NCI-H748 (cell line): ENCODE data around the gene KIF1B.

Experiments
- DNase-seq: peaks from one replicate; lab custom pipeline; 2025; ENCODE audit not compliant: unreplicated experiment; lab: John Stamatoyannopoulos, UW

Gene KIF1B, protein sequence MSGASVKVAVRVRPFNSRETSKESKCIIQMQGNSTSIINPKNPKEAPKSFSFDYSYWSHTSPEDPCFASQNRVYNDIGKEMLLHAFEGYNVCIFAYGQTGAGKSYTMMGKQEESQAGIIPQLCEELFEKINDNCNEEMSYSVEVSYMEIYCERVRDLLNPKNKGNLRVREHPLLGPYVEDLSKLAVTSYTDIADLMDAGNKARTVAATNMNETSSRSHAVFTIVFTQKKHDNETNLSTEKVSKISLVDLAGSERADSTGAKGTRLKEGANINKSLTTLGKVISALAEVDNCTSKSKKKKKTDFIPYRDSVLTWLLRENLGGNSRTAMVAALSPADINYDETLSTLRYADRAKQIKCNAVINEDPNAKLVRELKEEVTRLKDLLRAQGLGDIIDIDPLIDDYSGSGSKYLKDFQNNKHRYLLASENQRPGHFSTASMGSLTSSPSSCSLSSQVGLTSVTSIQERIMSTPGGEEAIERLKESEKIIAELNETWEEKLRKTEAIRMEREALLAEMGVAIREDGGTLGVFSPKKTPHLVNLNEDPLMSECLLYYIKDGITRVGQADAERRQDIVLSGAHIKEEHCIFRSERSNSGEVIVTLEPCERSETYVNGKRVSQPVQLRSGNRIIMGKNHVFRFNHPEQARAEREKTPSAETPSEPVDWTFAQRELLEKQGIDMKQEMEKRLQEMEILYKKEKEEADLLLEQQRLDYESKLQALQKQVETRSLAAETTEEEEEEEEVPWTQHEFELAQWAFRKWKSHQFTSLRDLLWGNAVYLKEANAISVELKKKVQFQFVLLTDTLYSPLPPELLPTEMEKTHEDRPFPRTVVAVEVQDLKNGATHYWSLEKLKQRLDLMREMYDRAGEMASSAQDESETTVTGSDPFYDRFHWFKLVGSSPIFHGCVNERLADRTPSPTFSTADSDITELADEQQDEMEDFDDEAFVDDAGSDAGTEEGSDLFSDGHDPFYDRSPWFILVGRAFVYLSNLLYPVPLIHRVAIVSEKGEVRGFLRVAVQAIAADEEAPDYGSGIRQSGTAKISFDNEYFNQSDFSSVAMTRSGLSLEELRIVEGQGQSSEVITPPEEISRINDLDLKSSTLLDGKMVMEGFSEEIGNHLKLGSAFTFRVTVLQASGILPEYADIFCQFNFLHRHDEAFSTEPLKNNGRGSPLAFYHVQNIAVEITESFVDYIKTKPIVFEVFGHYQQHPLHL (N-terminal part only)

DNA sequence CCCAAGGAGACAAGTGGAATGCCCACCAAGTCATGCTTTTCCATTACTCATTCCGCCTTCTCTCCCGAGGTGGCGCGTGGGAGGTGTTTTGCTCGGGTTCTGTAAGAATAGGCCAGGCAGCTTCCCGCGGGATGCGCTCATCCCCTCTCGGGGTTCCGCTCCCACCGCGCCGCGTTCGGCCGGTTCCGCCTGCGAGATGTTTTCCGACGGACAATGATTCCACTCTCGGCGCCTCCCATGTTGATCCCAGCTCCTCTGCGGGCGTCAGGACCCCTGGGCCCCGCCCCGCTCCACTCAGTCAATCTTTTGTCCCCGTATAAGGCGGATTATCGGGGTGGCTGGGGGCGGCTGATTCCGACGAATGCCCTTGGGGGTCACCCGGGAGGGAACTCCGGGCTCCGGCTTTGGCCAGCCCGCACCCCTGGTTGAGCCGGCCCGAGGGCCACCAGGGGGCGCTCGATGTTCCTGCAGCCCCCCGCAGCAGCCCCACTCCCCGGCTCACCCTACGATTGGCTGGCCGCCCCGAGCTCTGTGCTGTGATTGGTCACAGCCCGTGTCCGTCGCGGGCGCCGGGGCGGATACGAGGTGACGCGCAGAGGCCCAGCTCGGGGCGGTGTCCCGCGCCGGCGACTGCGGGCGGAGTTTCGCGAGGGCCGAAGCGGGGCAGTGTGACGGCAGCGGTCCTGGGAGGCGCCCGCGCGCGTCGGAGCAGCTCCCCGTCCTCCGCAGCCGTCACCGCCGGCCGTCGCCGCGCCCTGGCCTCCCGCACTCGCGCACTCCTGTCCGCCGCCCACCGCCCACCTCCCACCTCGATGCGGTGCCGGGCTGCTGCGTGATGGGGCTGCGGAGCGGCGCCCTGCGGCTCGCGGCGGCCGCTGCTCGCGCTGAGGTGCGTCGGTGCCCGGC is at the start of gene KIF1B:
KIF1B (plus strand) TSS at position 666 of the 906 bp plus-strand sequence. CDS start 21,759 bp downstream, outside the sequence.
- peak; percentile 94 for DNase-seq

DNA sequence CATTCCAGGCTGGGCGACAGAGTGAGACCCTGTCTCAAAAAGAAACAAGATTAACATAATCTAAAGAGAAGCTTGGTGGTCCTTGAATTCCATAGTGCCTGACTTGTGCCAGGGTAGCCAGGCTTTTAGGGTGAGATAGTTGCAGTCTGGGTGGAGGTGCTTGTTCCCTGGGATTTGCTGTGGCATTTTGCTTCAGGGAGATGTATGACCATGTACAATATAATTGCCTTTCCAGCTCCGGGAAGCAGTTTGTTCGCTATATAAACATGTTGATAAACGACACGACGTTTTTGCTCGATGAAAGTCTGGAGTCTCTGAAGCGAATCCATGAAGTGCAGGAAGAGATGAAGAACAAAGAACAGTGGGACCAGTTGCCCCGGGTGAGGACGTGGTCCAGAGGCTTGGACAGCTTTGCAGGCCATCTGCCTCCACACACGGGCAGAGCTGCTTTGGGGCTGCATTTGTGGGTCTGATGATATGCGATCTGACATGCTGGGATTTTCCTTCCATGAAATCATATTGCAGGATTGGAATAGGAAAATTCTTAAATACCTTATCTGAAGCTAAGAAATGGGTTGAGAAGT is 49.4 kb upstream of the KIF1B start:
- no peak for DNase-seq

DNA sequence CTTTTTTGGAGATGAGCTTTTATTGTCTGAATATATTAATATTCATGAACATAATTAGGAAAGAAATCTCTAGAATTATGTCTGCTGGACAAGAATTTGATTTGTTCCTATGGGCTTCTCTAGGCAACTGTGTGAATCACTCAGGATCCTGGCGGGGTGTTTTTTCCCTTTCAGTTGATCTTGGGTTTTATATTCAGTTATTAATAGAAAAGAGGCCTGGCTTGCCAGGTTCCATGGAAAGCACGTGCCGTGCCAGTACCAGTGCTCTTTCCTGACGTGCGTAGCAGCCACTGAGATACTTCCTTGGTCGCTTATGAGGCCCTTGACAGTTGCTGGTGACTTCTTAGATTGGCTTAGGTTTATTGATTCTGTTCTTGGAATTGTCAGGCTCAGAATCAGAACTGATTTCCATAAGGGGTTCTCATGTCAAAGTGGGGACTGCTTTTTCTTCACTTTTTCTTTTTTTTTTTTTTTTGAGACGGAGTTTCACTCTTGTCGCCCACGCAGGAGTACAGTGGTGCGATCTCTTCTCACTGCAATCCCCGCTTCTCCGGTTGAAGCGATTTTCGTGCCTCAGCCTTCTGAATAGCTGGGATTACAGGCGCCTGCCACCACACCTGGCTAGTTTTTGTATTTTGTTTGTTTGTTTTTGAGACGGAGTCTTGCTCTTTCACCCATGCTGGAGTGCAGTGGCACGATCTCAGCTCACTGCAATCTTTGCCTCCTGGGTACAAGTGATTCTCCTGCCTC is 48.7 kb upstream of the KIF1B start:
- DNase-seq, result no peak

DNA sequence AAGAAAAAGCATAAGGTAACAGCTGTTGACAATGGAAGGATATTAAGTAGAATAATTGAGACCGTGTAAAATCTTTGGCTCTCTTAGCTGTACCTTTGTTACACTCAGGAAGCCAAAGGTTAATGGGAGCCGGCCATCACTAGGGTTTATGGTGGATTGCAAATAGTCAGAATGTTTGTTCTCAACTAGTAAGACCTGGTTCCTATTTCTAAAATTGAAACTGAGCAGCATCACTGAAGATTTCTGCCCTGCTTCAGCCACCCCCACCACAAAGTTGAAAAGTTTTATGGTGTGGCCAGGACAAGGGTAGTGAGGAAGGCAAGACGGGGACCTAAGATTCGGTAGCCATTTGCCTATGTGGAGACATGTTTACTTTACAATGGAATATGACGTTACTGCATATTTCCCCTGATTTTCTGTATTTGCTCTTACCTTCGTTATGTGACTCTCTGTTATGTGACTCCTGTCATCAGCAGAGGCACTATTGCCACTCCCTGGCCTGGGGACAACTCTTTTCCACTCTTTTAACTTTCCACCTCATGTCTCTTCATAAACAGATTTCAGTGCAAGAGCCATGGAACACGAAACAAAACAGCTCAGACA is 41.4 kb upstream of the KIF1B start:
- DNase-seq, result no peak

DNA sequence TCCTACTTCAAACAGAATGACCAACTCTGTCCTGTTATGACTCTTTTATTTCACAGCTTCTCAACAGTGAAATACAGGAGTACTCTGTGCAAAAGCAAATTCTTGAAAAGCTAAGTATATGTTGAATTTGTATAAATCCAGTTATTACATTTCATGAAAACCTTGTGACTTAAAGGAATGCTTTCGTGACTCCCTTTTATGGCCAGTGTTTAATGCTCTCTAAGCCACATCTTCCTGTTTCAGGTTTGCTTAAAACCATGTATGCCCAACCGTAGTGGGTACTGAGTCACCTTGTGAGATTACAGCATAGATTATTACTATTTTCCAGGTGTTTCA is 40.2 kb upstream of the KIF1B start:
- no peak for DNase-seq

DNA sequence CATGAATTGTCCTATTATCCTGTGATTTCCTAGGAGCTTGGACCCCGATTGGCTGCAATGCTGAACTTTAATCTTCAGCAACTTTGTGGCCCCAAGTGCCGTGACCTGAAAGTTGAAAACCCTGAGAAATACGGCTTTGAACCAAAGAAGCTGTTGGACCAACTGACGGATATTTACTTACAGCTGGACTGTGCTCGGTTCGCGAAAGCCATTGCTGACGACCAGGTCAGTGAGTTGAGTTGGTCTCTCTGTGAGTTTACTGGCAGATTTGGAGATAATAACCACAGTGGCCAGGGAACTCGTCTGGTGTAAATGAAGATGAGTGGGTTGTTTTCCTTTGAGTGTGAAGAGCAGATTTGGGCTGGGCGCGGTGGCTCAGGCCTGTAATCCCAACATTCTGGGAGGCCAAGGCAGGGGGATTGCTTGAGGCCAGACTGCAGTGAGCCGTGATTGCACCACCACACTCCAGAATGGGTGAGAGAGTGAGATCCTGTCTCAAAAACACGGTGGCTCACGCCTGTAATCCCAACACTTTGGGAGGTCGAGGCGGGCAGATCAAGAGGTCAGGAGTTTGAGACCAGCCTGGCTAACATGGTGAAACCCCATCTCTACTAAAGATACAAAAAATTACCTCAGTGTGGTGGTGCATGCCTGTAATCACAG is 39.1 kb upstream of the KIF1B start:
- DNase-seq, result no peak

DNA sequence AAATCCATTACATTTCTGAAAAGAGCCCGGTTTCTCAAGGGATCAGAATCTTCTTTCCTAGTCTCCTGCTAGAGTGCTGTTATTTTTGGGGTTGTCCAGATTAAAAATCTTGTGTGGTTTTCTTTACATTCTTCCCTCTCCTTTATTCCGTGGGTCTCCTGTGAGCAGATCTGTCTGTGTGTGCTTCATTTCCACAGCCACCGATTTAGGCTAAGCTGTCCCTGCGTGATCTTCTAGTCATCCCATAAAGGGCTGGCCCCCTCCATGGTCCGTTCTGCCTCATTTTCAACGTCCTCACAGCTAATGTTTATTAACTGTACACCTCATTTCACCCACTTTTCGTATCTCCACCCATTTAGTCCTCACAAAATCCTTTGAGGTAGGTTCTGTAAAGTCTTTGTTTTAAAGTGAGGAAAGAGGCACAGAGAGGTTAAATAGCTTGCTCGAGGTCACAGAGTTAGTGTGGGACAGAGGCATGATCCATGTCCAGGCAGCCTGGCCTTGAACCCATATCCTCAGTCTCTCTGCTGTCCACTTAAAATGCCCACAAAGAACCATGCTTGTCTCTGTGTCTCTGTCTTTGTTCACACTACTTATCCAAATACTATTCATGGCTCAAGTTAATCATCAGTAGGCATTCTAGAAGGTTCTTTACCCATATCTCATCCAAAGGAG is 38.2 kb upstream of the KIF1B start:
- no peak for DNase-seq

DNA sequence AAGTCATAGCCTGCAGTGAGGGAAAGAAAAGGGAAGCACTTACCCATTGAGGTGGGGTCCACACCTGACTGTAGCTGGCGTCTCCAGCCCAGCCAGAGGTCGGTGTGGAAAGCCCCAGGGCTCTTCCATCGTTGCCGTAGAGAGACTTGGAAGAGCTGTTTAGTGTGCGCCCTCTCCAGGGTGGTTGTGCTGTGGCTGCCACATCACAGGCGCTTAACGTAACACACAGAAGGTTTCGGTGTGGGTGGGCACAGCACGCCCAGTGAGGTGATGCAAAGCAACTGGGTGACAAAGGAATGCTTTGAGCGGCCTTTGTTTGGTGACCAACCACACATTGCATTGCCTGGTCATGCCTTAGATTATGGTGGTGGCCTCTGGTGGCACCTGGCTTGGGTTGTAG is 36.8 kb upstream of the KIF1B start:
- no peak for DNase-seq

DNA sequence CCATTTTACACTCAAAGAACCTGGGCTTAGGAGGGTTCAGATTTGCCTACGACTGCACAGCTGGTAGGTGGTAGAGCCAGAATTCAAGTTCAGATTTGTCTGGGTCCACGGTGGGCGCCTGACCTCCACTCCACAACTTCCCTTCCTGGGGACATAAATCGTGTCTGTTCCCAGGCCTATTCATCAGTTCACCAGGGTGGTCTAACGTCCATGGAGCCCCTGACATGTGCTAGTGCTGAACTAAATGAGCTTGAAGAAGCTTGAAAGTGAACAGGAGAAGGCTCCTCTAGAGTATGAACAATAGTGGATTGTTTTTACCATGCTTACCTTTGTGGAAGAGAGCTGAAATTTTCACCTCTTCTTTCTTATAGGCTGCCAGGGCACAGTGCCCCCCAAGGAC is 32.5 kb upstream of the KIF1B start:
- DNase-seq, result no peak

DNA sequence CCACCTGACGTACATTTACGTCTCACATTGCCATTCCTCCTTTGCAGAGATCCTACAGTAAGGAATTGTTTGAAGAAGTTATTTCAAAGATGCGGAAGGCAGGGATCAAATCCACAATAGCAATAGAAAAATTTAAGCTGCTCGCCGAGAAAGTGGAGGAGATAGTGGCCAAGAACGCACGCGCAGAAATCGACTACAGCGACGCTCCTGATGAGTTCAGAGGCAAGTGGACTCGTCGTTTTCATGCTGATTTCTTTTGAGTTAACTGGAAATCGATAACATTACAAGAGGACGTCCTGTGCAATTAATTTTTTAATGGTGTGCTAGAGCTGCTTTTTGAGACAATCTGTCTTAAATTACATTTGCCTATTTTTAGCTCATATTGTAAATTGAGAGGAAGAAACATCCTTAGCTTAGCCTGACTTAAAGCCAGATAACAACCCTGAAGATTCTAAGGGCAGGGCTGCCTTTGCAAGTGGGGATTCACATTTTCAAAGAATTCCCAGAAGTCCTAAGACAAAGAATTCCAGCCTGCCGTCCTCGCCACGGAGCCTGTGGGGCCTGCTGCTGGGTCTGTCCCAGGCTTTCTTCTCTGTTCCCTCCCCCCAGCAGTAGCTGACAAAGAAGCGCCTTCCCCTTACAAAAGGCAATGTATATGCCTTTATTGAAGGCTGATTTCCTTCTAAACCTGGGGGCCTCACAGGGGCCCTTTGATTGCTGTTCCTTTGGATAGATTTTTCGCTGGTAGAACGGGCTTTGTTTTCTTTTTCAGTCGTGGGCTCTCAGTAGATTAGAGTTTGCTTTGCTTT is 31.6 kb upstream of the KIF1B start:
- no peak for DNase-seq

DNA sequence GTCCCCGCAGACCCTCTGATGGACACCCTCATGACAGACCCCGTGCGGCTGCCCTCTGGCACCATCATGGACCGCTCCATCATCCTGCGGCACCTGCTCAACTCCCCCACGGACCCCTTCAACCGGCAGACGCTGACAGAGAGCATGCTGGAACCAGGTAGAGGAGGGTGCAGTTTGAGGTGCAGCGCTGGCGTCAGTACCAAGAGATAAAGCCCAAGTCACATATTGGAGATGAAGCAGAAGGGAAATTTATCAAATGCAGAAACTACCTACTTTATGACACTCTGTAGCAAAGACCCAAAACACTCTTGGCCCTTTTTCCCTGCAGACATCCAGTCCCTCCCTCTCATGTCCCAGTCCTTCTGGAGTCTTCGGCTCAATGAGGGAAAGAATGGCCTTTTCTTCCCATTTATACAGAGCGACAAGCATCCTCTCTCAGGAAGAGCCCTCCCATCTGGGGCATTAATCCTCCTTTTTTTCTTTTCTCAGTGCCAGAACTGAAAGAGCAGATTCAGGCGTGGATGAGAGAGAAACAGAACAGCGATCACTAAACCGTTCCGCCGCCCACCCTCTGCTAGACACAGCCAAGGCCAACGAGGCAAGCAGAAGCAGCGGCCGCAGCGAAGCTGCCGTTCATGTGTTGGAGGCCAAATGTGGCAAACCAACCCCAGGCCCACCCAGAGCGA is 30.8 kb upstream of the KIF1B start:
- no peak for DNase-seq

DNA sequence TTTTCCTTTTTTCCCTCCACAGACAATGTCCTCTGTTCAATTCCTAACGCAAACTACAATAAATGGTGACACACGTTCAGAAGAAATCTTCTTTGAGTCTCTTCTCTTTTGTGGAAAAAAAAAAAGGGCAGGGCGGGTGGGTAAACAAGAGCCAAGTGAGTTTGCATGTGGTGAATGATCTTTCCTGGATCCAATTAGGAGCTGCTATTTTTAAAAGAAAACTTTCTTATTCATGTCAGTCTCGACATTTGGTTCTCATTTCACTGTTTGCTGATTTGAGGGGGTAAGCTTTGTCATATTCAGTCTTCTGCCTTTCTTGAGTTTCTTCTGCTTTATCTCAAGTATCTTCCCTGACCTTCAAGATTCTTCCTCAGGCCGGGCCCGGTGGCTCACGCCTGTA is 29.2 kb upstream of the KIF1B start:
- DNase-seq, result no peak

DNA sequence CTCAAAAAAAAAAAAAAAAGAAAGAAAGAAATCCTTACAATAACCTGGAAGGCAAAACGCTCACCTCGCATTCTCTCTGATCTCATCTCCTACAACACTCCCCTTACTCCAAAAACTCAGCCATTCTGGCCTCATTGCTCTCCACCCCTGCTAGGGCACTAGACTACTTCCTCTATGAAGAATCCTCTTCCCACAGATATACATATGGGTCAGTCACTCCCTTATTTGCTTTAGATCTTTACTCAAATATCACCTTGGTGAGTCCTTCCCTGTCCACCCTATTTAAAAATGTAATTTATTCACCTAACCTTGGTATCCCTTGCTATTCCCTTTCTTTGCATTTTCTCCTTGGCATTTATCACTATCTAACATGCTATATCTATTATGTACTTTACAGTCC is 24.6 kb upstream of the KIF1B start:
- DNase-seq, result no peak

DNA sequence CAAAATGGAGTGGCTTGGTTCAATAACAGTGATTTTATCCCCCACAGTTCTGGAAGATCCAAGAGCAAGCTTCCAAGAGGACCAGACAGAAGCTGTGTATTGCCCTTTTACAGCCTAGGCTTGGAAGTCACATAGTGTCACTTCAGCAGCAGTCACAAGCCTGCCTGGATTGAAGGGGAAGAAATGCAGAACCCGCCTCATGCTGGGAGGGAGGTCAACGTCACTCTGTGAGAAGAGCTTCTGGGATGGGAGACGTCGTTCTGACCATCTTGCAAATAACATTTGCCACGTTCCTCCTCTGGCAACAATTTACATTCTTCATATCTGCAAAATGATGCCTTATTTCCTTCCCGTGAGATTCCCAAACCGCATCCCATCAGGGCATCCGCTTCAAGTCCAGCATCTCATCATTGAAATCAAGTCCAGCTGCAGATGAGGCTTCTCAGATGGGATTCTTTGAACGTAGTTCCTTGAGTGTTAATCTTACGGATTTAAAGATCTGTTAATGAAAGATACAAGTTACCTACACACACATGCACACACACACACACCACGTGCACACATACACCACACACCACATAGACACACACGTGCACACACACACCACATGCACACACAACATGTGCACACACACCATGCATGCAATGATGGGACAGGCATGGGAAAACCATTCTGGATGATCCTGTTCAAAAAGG is 23.9 kb upstream of the KIF1B start:
- DNase-seq, result no peak

DNA sequence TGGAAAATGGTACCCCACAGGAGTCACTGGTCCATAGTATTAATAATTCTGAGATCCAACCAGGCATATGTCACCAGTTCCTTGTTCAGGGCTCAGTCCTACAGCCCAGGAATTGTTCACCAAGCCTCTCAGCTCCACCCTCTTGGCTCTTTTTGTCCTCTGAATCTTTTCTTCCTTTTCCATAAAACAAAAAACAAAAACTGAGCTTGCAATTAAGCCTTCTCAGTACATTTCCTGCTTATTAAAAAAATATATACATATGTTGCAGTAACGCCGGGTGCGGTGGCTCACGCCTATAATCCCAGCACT is 23.4 kb upstream of the KIF1B start:
- no peak for DNase-seq

DNA sequence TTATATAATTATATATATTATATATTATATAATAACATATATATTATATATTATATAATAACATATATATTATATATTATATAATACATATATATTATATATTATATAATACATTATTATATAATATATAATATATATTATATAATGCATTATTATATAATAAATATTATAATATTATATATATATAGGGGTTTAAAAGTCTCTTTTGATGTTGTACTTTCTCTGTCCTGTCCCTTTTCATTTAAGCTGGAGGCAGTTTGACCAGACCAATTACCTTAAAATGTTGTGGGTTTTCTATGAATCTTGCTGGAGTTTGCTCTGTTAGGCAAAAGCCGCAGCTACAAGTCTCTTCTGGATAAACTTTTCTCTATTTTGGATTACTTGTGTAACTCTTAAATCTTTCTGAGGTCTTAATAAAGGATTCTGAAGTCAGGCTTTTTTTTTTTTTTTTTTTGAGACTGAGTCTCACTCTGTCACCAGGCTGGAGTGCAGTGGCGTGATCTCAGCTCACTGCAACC is 22.2 kb upstream of the KIF1B start:
- DNase-seq, result no peak
